Activated CD4-positive, alpha-beta T cell treated with anti-CD3 and anti-CD28 coated beads for 36 hours (primary cell): Measurements from ENCODE around the gene PLCB1. TPM values are rescaled to one million over a fixed set of nuclear protein-coding genes. Genes with fewer than 3 reads are reported as not detected.

Experiments
- ATAC-seq: fragments of 200-7000 bp; cut with Tn5 transposase; one replicate; pipeline ENCODE4 v1.10.0; 2021; ENCODE audit warnings: mild to moderate bottlenecking, moderate library complexity
- CTCF ChIA-PET: fragments of 350-600 bp; sonication (Branson Sonifier 250); formaldehyde crosslinking; loops from one replicate; lab custom pipeline; 2021; ENCODE audit warnings: antibody characterized with exemption; lab: Charles Lee
- POLR2A ChIA-PET: fragments of 350-600 bp; sonication (Branson Sonifier 250); formaldehyde crosslinking; loops from one replicate; lab custom pipeline; 2021; ENCODE audit warnings: antibody characterized with exemption, inconsistent platforms; lab: Charles Lee
- DNase-seq: peaks from one replicate; pipeline ENCODE4 v3.0.0-alpha.2; 2020
- H3K27ac Mint-ChIP-seq: one replicate; pipeline ENCODE4 v1.8.0; 2021; ENCODE audit warnings: mixed read lengths
- H3K27me3 Mint-ChIP-seq: one replicate; pipeline ENCODE4 v1.8.0; 2021; ENCODE audit warnings: mixed read lengths
- H3K36me3 Mint-ChIP-seq: one replicate; pipeline ENCODE4 v1.8.0; 2021; ENCODE audit warnings: low read depth, mixed read lengths
- H3K4me1 Mint-ChIP-seq: one replicate; pipeline ENCODE4 v1.8.0; 2021; ENCODE audit warnings: mixed read lengths
- H3K4me3 Mint-ChIP-seq: one replicate; pipeline ENCODE4 v1.8.0; 2021; ENCODE audit warnings: mild to moderate bottlenecking, moderate library complexity, mixed read lengths
- H3K9me3 Mint-ChIP-seq: one replicate; pipeline ENCODE4 v1.8.0; 2021; ENCODE audit warnings: low read depth, mixed read lengths
- intact Hi-C, 2 experiments: fragments of 100-400 bp; cut with DNase I in 1 of 2; cut with micrococcal nuclease in 1 of 2; formaldehyde crosslinking; loops; one replicate each; pipeline versions ENCODE4 v1.14.2 to v1.15.1; 2022 to 2024; cut with DNase I, micrococcal nuclease
- total RNA-seq, 2 experiments: library from RNA; stranded (reverse); gene quantifications; one replicate each; pipeline ENCODE4 v1.2.3, GENCODE V29; 2021

Gene PLCB1
- total RNA-seq, 2 experiments from 2014 or later, result 1.4 to 1.5 TPM

DNA sequence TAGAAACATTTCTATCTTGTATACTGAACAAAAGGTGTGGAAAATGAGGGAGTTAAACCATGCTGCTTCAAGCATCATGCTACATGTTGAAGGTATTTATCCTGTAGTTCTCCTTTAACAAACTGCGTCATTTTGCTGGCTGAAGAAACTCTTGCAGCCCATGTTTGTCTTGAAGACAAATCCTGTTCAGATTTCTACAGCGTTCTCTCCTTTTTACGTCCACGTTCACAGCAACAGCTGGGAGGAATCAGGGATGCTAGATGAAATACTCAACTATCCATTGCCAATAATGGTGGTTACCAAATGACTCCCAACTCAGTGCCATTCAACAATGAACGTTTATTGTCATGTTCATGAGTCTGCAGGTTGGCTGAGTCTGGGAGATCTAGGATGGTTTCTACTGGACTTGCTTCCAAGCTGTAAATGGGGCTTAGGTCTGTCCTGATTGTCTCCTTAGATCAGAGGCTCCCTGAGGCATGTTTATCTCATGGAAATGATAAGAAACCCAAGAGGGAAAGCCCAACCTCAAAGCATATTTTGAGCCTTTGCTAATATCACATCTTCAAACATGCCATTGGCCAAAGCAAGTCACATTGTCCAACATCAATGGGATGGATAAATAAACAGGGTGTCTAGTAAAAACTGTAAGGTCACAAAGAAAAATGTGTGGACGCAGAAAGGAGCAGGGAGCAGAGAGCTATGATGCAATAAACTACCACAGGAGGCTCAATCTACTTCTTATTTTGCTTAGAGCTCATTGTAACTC lies 2.7 kb upstream of the PLCB1 start:
- Mint-ChIP-seq H3K27me3 (peaks cover 27% of the 10 kb centered on the region), H3K27ac (no peak overlapping the region), H3K4me1 (peaks cover 17% of the 10 kb centered on the region), H3K4me3 (no peak overlapping the region), H3K9me3 (no peaks in the 10 kb centered on the region), H3K36me3 (no peaks in the 10 kb centered on the region)
- POLR2A ChIA-PET, result no interaction called here
- no peak for DNase-seq
- ATAC-seq, result no peak
- CTCF ChIA-PET, result interaction anchor here (1.0 to 1.4 kb wide), 2 partner anchors 252 to 255 kb away, joined by 3 to 4 read pairs; no protein-coding TSS in a partner anchor
- intact Hi-C loops, result no loop called here

DNA sequence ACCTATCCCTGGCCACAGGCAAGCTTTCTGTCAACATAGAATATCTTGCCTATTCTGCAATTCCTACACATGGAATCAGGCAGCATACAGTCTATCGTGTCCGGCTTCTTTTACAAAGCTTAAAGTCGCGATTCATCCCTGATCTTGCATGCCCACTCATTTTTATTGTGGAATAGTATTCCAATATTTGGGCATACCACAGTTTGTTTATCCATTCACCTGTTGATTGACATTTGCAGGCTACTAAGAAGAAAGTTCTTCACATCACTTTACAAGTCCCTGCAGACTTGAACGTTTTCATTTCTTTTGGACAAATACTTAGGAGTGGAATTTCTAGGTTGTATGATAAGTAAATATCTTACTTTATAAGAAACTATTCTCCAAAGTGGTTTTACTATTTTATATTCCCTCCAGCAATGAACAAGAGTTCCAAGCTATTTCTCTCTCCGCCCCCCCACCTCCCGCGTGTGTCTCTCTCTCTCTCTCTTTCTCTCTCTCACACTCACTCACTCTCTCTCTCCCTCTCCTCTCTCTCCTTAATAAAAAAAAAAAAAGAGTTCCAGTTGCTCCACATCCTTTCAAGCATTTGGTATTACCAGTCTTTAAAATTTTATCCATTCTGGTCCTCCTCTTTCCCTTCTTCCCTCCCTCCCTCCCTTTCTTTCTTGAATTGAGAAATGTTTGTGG lies 1.1 kb upstream of the PLCB1 start:
- Mint-ChIP-seq H3K4me1 (peaks cover 17% of the 10 kb centered on the region), H3K27me3 (peaks cover 30% of the 10 kb centered on the region), H3K27ac (no peak overlapping the region), H3K4me3 (no peak overlapping the region), H3K9me3 (no peaks in the 10 kb centered on the region), H3K36me3 (no peaks in the 10 kb centered on the region)
- no peak for DNase-seq
- intact Hi-C loops, result loop anchor here (5.0 kb wide), 2 partner anchors 81 to 406 kb away; no protein-coding TSS in a partner anchor
- CTCF ChIA-PET, result interaction anchor here (0.6 to 1.5 kb wide), 8 partner anchors 8 to 598 kb away, joined by 3 to 11 read pairs (median 4); no protein-coding TSS in a partner anchor
- no peak for ATAC-seq
- POLR2A ChIA-PET, result no interaction called here

DNA sequence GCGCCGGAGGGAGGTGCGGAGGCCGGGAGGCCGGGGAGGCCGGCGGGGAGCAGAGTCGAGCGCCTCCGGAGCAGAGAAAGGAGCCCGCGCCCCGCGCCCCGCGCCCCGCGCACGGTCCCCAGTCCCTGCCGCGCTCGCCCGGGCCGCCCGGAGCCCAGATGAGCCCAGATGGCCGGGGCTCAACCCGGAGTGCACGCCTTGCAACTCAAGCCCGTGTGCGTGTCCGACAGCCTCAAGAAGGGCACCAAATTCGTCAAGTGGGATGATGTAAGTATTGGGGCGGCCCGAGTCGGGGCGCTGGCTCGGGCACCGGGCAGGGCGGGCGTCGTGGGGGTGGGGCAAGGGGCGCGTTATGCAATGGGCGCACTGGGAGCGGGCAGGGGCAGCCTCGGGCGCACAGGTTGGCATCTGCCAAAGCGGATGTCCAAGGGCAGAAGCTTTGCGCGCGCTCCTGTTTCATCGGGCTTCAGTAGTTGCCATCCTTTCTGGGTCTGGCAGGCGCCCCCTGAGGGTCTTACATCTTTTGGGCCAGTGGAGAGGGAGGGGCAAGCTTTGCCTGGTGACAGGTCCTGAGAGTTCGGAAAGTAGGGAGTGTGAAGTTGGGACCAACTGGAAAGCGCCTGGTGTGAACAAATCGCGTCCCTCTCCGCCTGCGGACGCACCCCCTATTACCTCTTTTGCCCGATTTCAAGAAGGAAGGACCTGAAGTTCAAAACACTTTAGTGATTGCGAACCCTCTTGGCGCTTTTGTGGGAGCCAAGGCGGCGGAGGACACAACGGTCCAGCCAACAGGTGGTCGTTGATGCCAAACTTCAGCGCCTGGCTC lies 631 bp downstream of the PLCB1 start:
- CTCF ChIA-PET, result interaction anchor here (0.7 to 2.2 kb wide), 5 partner anchors 141 to 589 kb away, joined by 3 to 13 read pairs (median 3); no protein-coding TSS in a partner anchor
- POLR2A ChIA-PET, result no interaction called here
- peaks cover 30% of the 10 kb centered on the region for H3K27me3 Mint-ChIP-seq

DNA sequence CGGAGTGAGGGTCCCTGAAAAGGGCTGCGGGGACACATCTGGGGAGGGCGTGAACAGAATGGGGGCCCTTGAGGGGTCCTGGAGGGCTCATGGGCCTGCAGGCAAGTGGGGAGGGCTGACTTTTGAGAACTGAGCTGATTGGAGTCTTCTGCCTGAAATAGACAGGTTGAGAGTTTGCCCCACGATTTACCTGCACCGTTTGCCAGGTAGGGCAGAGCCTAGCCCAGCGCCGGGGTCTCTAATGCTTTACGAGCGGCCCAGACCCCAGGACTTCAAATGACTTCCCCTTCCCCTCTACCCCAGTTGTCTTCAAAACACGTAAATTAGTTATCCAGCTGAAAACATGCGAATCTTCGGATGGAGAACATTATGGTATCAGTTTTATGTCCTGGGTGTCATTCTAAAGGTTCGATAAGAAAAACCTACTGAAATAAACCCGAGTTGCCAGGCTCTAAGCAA lies 1.3 kb downstream of the PLCB1 start:
- Mint-ChIP-seq H3K27ac (no peak overlapping the region), H3K27me3 (peaks cover 30% of the 10 kb centered on the region), H3K4me1 (peaks cover 13% of the 10 kb centered on the region), H3K9me3 (no peaks in the 10 kb centered on the region), H3K36me3 (no peaks in the 10 kb centered on the region), H3K4me3 (peak overlapping the region; percentile 68)
- ChIA-PET CTCF (interaction anchor here (0.7 to 2.2 kb wide), 6 partner anchors 19 to 589 kb away, joined by 3 to 13 read pairs (median 4); no protein-coding TSS in a partner anchor), POLR2A (no interaction called here)
- DNase-seq, result no peak
- intact Hi-C loops, result loop anchor here (2.0 to 5.0 kb wide), 4 partner anchors 79 to 404 kb away; partner anchors contain the start of gene TMX4 (in 1 of the 2)
- ATAC-seq, result no peak

More for the DNA sequence above, 631 bp downstream of the PLCB1 start:
- peak overlapping the region; percentile 68 for H3K4me3 Mint-ChIP-seq
- ATAC-seq, result peak; percentile 45
- DNase-seq, result peak; percentile 39
- H3K36me3 Mint-ChIP-seq, result no peaks in the 10 kb centered on the region
- no peaks in the 10 kb centered on the region for H3K9me3 Mint-ChIP-seq
- H3K4me1 Mint-ChIP-seq, result peaks cover 13% of the 10 kb centered on the region
- intact Hi-C loops, result loop anchor here (1.0 to 5.0 kb wide), 9 partner anchors 80 to 590 kb away; partner anchors contain the start of gene TMX4 (in 1 of the 2)
- no peak overlapping the region for H3K27ac Mint-ChIP-seq

DNA sequence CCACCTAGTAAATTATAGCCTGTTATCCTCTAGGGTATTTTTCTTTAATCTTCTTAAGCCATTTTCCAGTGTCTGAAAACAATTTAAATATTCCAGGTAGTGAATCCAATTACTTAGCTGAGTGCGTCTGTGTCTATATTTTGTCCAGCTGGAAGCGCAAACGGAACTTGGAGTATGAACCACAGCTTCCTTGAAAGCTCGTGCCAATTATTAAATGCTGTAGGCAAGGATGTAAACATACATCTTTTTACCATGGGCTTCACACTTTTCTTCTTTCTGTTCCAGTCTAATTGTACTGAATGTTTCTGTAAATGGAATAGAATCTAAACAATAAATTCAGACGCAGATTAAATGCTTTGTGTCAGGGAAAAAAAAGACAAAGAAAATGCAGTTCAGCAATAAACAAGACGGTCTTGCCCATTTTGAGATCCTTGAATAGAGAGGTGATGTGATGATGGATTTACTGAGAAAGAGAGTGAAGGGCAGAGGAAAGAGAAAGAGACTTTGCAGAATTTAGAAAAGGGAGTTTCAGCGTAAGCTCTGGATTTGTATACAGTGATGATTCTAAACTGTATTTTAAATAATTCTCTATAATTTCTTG lies 1.9 kb downstream of the PLCB1 start:
- ChIA-PET CTCF (interaction anchor here (0.6 to 2.2 kb wide), 6 partner anchors 18 to 588 kb away, joined by 3 to 13 read pairs (median 4); no protein-coding TSS in a partner anchor), POLR2A (no interaction called here)
- peaks cover 13% of the 10 kb centered on the region for H3K4me1 Mint-ChIP-seq
- H3K27me3 Mint-ChIP-seq, result peaks cover 30% of the 10 kb centered on the region
- H3K9me3 Mint-ChIP-seq, result no peaks in the 10 kb centered on the region
- H3K27ac Mint-ChIP-seq, result no peak overlapping the region
- ATAC-seq (no peak), DNase-seq (no peak)
- H3K36me3 Mint-ChIP-seq, result no peaks in the 10 kb centered on the region
- intact Hi-C loops, result loop anchor here (2.0 to 5.0 kb wide), 4 partner anchors 78 to 403 kb away; partner anchors contain the start of gene TMX4 (in 1 of the 2)
- no peak overlapping the region for H3K4me3 Mint-ChIP-seq

DNA sequence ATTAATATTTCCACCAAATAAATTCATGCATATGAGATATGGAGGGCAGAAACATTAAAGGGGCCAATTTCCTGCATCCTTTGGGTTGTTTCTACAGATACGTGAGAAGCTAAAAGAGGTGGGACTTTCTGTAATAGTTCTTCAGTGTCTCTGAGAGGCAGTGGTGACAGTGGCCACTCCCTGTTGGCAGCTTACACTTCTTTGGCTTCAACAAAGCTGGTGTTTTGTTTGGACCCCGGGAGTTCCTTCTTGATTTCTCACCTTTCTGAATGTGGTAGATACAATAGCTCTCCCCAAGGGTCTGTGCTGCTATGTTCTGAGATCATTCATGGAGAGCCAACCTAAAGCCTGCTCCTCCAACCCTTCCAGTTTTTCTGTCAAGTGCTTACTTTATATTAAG lies 7.8 kb downstream of the PLCB1 start:
- ATAC-seq (no peak), DNase-seq (no peak)
- intact Hi-C loops, result no loop called here
- no peak overlapping the region for H3K27ac Mint-ChIP-seq
- peaks cover 3% of the 10 kb centered on the region for H3K27me3 Mint-ChIP-seq
- no peak overlapping the region for H3K4me3 Mint-ChIP-seq
- H3K4me1 Mint-ChIP-seq, result peaks cover 5% of the 10 kb centered on the region
- no peaks in the 10 kb centered on the region for H3K9me3 Mint-ChIP-seq
- POLR2A ChIA-PET, result no interaction called here
- CTCF ChIA-PET, result interaction anchor here (0.6 kb wide), 1 partner anchor 248 kb away, joined by 4 read pairs; no protein-coding TSS in a partner anchor
- H3K36me3 Mint-ChIP-seq, result no peaks in the 10 kb centered on the region

DNA sequence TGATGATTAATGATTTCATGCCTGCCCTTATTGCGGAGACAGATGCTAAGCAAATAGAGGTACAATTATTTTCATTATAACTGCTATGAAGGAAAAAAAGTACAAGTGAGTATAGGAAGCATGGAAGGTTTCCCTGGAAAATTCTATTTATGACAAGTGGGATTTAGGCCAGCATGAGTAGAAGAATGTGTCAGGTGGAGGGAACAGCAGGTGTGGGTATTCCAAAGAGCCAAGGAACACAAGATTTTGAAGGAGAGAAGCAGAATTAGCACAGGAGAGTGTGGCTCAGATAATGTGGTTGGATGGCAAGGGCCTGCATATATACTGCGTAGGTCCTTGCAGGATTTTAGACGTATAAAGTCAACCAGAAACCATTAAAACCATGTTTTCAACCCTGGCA lies 11.4 kb downstream of the PLCB1 start:
- DNase-seq (no peak), ATAC-seq (no peak)
- no peaks in the 10 kb centered on the region for H3K9me3 Mint-ChIP-seq
- peaks cover 14% of the 10 kb centered on the region for H3K4me1 Mint-ChIP-seq
- CTCF ChIA-PET, result no interaction called here
- H3K36me3 Mint-ChIP-seq, result no peaks in the 10 kb centered on the region
- H3K27me3 Mint-ChIP-seq, result no peaks in the 10 kb centered on the region
- POLR2A ChIA-PET, result no interaction called here
- no peak overlapping the region for H3K27ac Mint-ChIP-seq
- no peak overlapping the region for H3K4me3 Mint-ChIP-seq
- intact Hi-C loops, result no loop called here

DNA sequence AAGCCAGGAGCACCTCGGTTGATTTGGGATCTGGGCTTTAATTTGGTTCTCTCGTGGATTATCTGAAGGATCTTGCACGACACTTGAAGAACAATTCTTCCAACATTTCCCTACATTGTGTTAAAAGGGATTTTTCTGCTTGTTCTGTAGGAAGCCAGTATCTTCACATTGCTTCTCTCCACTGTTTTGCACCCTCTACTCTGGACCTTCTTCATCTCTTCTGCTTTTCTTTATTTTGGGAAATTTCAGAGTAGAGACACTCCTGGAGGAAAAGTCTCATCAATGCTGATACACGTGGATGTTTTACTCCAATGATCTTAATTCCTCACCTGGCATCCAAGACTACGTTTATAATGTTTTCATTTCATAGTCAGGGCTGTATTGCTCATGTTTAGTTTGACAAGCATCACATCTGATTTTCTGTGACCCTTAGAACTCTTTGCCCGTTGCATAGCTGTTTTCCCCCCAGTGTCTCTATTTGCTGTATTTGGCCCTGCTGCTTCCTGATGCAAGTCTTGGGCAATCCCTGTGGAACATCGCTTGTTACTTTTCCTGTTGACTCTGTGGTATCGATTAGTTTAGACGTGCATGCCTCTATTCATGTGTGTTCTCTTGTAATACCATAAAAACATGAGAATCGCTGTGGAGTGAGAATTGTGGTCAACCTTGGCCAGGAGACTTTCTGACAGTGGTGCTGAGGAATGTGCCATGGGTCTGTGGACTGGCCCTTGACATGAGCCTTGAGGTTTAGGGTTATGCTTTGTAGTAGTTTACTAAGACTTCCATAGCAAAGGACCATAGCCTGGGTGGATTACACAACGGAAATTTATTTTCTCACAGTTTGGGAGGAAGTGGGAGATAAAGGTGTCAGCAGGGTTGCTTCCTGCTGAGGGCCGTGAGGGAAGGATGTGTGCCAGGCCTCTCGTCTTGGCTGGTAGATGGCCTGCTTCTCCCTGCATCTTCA lies 12.5 kb downstream of the PLCB1 start:
- H3K27ac Mint-ChIP-seq, result no peak overlapping the region
- H3K4me1 Mint-ChIP-seq, result peaks cover 14% of the 10 kb centered on the region
- CTCF ChIA-PET, result no interaction called here

DNA sequence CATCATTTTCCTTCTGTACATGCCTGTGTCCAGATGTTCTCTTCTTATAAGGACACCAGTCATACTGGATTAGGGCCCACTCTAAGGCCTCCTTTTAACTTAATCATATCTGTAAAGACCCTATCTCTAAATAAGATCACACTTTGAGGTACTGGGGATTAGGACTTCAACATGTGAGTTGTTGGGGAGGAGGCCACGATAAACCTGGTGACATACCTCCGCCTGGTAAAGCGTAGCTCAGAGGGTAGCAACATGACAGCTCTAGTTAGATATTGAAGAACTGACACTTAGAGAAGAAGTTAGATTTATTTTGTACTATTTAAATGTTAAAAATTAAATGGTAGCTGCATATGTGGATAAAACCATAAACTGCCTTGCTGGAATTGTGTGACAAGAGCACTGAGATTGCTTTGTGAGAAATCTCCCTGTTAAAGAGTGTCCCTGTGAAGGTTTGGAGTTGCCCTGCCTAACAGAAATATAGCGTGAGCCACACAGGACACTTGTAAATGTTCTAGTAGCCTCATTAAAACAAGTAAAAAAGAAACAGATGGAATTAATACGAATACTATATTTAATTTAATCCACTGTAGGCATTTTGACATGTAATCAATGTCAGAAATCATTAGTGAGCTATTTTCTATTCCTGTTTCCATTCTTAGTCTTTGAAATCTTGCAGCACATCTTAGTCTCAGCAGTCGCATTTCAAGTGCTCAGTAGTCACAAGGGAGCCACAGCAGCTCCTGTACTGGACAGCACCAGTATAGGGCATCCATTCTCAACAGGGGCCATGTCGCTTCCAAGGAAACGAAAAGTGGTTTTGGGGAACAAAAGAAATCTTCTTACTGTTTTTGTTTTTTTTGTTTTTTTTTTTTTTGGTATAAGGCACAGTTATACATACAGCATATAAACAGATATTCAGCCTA lies 13.4 kb downstream of the PLCB1 start:
- DNase-seq, result no peak
- CTCF ChIA-PET, result no interaction called here
- POLR2A ChIA-PET, result interaction anchor here (0.6 kb wide), 1 partner anchor 33 kb away, joined by 3 read pairs; no protein-coding TSS in a partner anchor
- Mint-ChIP-seq H3K4me1 (peaks cover 14% of the 10 kb centered on the region), H3K27ac (no peak overlapping the region), H3K27me3 (no peaks in the 10 kb centered on the region), H3K36me3 (no peaks in the 10 kb centered on the region), H3K4me3 (no peak overlapping the region), H3K9me3 (no peaks in the 10 kb centered on the region)
- intact Hi-C loops, result no loop called here
- no peak for ATAC-seq

More for the DNA sequence above, 12.5 kb downstream of the PLCB1 start:
- no peak overlapping the region for H3K4me3 Mint-ChIP-seq
- no peaks in the 10 kb centered on the region for H3K9me3 Mint-ChIP-seq
- no peaks in the 10 kb centered on the region for H3K27me3 Mint-ChIP-seq
- ATAC-seq (peak; percentile 33), DNase-seq (no peak)
- intact Hi-C loops, result no loop called here
- no peaks in the 10 kb centered on the region for H3K36me3 Mint-ChIP-seq
- POLR2A ChIA-PET, result no interaction called here
